Hematopoietic multipotent progenitor cell treated with erythropoietin and hydrocortisone succinate and interleukin-3 and kit ligand, for 17 days (in vitro differentiated cells): ENCODE results near the gene ERP44.
A peak's percentile ranks its signal among the peaks of the same experiment; 100 is the strongest.
"Not testable (repeated sequence)": the region's sequence is repeated elsewhere in the genome, so short reads cannot be mapped to it uniquely, and the experiment has no call there.

Experiments used
- DNase-seq: peaks from one replicate; pipeline ENCODE4 v3.0.0-alpha.2; 2015; ENCODE audit warnings: low spot score

Gene ERP44

GRCh38 chr9:100098887-100099721, at the start of gene ERP44, which contains the start of gene INVS:
Gene ERP44, minus strand, starts transcription at chr9:100099000. Its CDS starts 160 bp downstream, at chr9:100098840.
Gene INVS, plus strand, starts transcription at chr9:100099243. Its CDS starts 5,279 bp downstream, at chr9:100104522.
- peak; percentile 98 for DNase-seq

GRCh38 chr9:100145976-100146375, 47.2 kb upstream of the ERP44 start:
- not testable (repeated sequence) for DNase-seq

- not testable (repeated sequence) for DNase-seq
Observed at GRCh38 chr9:100145167-100145934, 46.6 kb upstream of the ERP44 start.

GRCh38 chr9:100141862-100142261, 43.1 kb upstream of the ERP44 start:
- DNase-seq: not testable (repeated sequence)

GRCh38 chr9:100140303-100140702, 41.5 kb upstream of the ERP44 start:
- not testable (repeated sequence) for DNase-seq

GRCh38 chr9:100136799-100137198, 38.0 kb upstream of the ERP44 start:
- not testable (repeated sequence) for DNase-seq

- no peak for DNase-seq
Observed at GRCh38 chr9:100134731-100135130, 35.9 kb upstream of the ERP44 start.

GRCh38 chr9:100131875-100132430, 33.2 kb upstream of the ERP44 start:
- DNase-seq: no peak

- DNase-seq: no peak
Observed at GRCh38 chr9:100131216-100131615, 32.4 kb upstream of the ERP44 start.

- no peak for DNase-seq
Observed at GRCh38 chr9:100129772-100130171, 31.0 kb upstream of the ERP44 start.

GRCh38 chr9:100126423-100126822, 27.6 kb upstream of the ERP44 start:
- DNase-seq: no peak

GRCh38 chr9:100125910-100126309, 27.1 kb upstream of the ERP44 start:
- no peak for DNase-seq

- no peak for DNase-seq
Observed at GRCh38 chr9:100125236-100125635, 26.4 kb upstream of the ERP44 start.

GRCh38 chr9:100120286-100120685, 21.5 kb upstream of the ERP44 start:
- no peak for DNase-seq

GRCh38 chr9:100117316-100117715, 18.5 kb upstream of the ERP44 start:
- no peak for DNase-seq

- DNase-seq: no peak
Observed at GRCh38 chr9:100112677-100113336, 14.0 kb upstream of the ERP44 start.

GRCh38 chr9:100111235-100111634, 12.4 kb upstream of the ERP44 start:
- no peak for DNase-seq

- no peak for DNase-seq
Observed at GRCh38 chr9:100108559-100108958, 9.8 kb upstream of the ERP44 start.

GRCh38 chr9:100106616-100107015, 7.8 kb upstream of the ERP44 start:
- no peak for DNase-seq

GRCh38 chr9:100105861-100106260, 7.1 kb upstream of the ERP44 start:
- no peak for DNase-seq

- DNase-seq: no peak
Observed at GRCh38 chr9:100104314-100104713, 5.5 kb upstream of the ERP44 start.

GRCh38 chr9:100101608-100102007, 2.8 kb upstream of the ERP44 start:
- DNase-seq: peak; percentile 62
